ENCODE data around the gene DHRS9.

Gene DHRS9

GRCh38 chr2:169065864-169066517, 3.4 kb upstream of the DHRS9 start:
- DNase-seq (ENCODE audit: low read depth in 2 of 2) = no peak

GRCh38 chr2:169066897-169067296, 2.5 kb upstream of the DHRS9 start:
- no peak for DNase-seq (ENCODE audit: low read depth in 2 of 2)

- DNase-seq (ENCODE audit: low read depth in 2 of 2) = no peak
Observed at GRCh38 chr2:169069833-169070232, 470 bp downstream of the DHRS9 start.

GRCh38 chr2:169071455-169071854, 2.1 kb downstream of the DHRS9 start:
- no peak for DNase-seq (ENCODE audit: low read depth in 2 of 2)

- no peak for DNase-seq (ENCODE audit: low read depth in 2 of 2)
Observed at GRCh38 chr2:169072163-169072925, 3.0 kb downstream of the DHRS9 start.

- no peak for DNase-seq (ENCODE audit: low read depth in 2 of 2)
Observed at GRCh38 chr2:169073211-169073962, 4.0 kb downstream of the DHRS9 start.

- no peak for DNase-seq (ENCODE audit: low read depth in 2 of 2)
Observed at GRCh38 chr2:169073963-169074751, 4.8 kb downstream of the DHRS9 start.

- DNase-seq (ENCODE audit: low read depth in 2 of 2) = no peak
Observed at GRCh38 chr2:169077674-169078240, 8.4 kb downstream of the DHRS9 start.

GRCh38 chr2:169080250-169081069, 11.1 kb downstream of the DHRS9 start:
- DNase-seq (ENCODE audit: low read depth in 2 of 2) = no peak

GRCh38 chr2:169081551-169081950, 12.2 kb downstream of the DHRS9 start:
- no peak for DNase-seq (ENCODE audit: low read depth in 2 of 2)

- DNase-seq (ENCODE audit: low read depth in 2 of 2) = no peak
Observed at GRCh38 chr2:169082995-169083394, 13.6 kb downstream of the DHRS9 start.

- DNase-seq (ENCODE audit: low read depth in 2 of 2) = no peak
Observed at GRCh38 chr2:169086893-169087467, 17.6 kb downstream of the DHRS9 start.

- DNase-seq (ENCODE audit: low read depth in 2 of 2) = no peak
Observed at GRCh38 chr2:169087757-169088379, 18.5 kb downstream of the DHRS9 start.

GRCh38 chr2:169089182-169089581, 19.8 kb downstream of the DHRS9 start:
- DNase-seq (ENCODE audit: low read depth in 2 of 2) = no peak

GRCh38 chr2:169090133-169090820, 20.9 kb downstream of the DHRS9 start:
- DNase-seq (ENCODE audit: low read depth in 2 of 2) = no peak

- no peak for DNase-seq (ENCODE audit: low read depth in 2 of 2)
Observed at GRCh38 chr2:169091256-169091655, 21.9 kb downstream of the DHRS9 start.

- no peak for DNase-seq (ENCODE audit: low read depth in 2 of 2)
Observed at GRCh38 chr2:169091761-169092519, 22.6 kb downstream of the DHRS9 start.

- no peak for DNase-seq (ENCODE audit: low read depth in 2 of 2)
Observed at GRCh38 chr2:169093535-169093934, 24.2 kb downstream of the DHRS9 start.
